ENCODE data around the gene FAM98A.

FAM98A gene

DNA sequence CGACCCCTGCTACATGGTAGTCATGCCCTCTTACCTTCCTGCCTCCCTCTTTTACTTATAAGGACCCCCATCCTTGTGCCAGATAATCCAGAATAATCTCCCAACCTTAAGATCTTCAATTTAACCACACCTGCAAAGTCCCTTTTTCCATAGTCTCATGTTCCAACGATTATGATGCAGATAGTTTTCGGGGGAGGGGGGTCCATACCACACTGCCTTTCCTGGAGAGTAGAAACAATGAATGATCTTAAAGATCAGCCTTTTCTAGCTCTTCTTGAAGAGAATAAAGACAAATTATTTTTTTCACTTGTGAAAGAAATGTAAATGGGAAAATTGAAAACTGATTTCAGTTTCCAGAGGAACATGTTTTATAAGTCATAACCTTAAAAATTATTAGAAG lies 4.3 kb upstream of the FAM98A start:
- H3K4me2 ChIP-seq (ENCODE audit: low read depth, low read length, poor library complexity, severe bottlenecking): no peak overlapping the region
- H3K36me3 ChIP-seq (ENCODE audit: low read length): no peaks in the 10 kb centered on the region
- no peaks in the 10 kb centered on the region for H3K27me3 ChIP-seq (ENCODE audit: low read length)
- no peaks in the 10 kb centered on the region for H4K20me1 ChIP-seq (ENCODE audit: low read depth, low read length)
- H3K27ac ChIP-seq (ENCODE audit: low read depth, low read length): no peak overlapping the region
- H3K79me2 ChIP-seq (ENCODE audit: insufficient read depth, low read length): peaks cover 6% of the 10 kb centered on the region
- H3K9me2 ChIP-seq (replicated peaks; ENCODE audit: insufficient read depth, low read length): no peaks in the 10 kb centered on the region
- H3K9ac ChIP-seq (ENCODE audit: low read length): no peak overlapping the region
- TF ChIP-seq, protein P1, sequence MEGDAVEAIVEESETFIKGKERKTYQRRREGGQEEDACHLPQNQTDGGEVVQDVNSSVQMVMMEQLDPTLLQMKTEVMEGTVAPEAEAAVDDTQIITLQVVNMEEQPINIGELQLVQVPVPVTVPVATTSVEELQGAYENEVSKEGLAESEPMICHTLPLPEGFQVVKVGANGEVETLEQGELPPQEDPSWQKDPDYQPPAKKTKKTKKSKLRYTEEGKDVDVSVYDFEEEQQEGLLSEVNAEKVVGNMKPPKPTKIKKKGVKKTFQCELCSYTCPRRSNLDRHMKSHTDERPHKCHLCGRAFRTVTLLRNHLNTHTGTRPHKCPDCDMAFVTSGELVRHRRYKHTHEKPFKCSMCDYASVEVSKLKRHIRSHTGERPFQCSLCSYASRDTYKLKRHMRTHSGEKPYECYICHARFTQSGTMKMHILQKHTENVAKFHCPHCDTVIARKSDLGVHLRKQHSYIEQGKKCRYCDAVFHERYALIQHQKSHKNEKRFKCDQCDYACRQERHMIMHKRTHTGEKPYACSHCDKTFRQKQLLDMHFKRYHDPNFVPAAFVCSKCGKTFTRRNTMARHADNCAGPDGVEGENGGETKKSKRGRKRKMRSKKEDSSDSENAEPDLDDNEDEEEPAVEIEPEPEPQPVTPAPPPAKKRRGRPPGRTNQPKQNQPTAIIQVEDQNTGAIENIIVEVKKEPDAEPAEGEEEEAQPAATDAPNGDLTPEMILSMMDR (IDR thresholded peaks at IDR 0.05; ENCODE audit: insufficient read depth, low read length, poor library complexity, severe bottlenecking): no peak
- TF ChIP-seq EZH2phosphoT487 (conservative IDR thresholded peaks at IDR 0.05; ENCODE audit: low read length): no peak
- H3F3A ChIP-seq (ENCODE audit: insufficient read depth): no peaks in the 10 kb centered on the region; the same call in 1 of the 2 replicates
- H2AFZ ChIP-seq (ENCODE audit: low read depth, low read length, severe bottlenecking): no peak overlapping the region
- H3K9me3 ChIP-seq (ENCODE audit: insufficient read depth, low read length): no peaks in the 10 kb centered on the region
- H3K4me3 ChIP-seq (ENCODE audit: insufficient read depth, low read length, poor library complexity, severe bottlenecking): no peak overlapping the region

- Histone ChIP-seq H3K36me3 (ENCODE audit: low read length) (no peaks in the 10 kb centered on the region), H3K9me3 (ENCODE audit: insufficient read depth, low read length) (no peaks in the 10 kb centered on the region), H3K27ac (ENCODE audit: low read depth, low read length) (no peak overlapping the region), H3K4me3 (ENCODE audit: insufficient read depth, low read length, poor library complexity, severe bottlenecking) (no peak overlapping the region), H4K20me1 (ENCODE audit: low read depth, low read length) (no peaks in the 10 kb centered on the region), H3K9me2 (replicated peaks; ENCODE audit: insufficient read depth, low read length) (no peaks in the 10 kb centered on the region), H3K79me2 (ENCODE audit: insufficient read depth, low read length) (peaks cover 17% of the 10 kb centered on the region), H3K27me3 (ENCODE audit: low read length) (no peaks in the 10 kb centered on the region), H3F3A (ENCODE audit: insufficient read depth) (no peaks in the 10 kb centered on the region; the same call in 1 of the 2 replicates), H2AFZ (ENCODE audit: low read depth, low read length, severe bottlenecking) (no peak overlapping the region), H3K4me2 (ENCODE audit: low read depth, low read length, poor library complexity, severe bottlenecking) (no peak overlapping the region), H3K9ac (ENCODE audit: low read length) (no peak overlapping the region)
- no peak for TF ChIP-seq EZH2phosphoT487 (conservative IDR thresholded peaks at IDR 0.05; ENCODE audit: low read length)
- TF ChIP-seq, protein P1 (IDR thresholded peaks at IDR 0.05; ENCODE audit: insufficient read depth, low read length, poor library complexity, severe bottlenecking): no peak
Observed at GRCh38 chr2:33602201-33602830, 3.2 kb upstream of the FAM98A start.

DNA sequence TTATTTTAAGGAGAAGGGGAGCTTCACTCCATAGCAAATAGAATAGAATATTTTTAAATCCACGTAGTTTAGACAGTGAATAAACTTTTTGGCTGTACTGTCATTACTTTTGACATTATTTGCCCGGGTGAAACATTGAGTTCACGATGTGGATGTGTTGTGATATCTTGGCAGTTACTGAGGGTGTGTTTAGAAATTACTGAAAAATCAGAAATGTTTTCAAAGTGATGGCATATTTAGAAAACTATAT lies 769 bp upstream of the FAM98A start:
- H3K27me3 ChIP-seq (ENCODE audit: low read length): no peaks in the 10 kb centered on the region

More for the DNA sequence above, 769 bp upstream of the FAM98A start:
- Histone ChIP-seq H2AFZ (ENCODE audit: low read depth, low read length, severe bottlenecking) (peak overlapping the region; percentile 86), H3K9me3 (ENCODE audit: insufficient read depth, low read length) (no peaks in the 10 kb centered on the region), H3K79me2 (ENCODE audit: insufficient read depth, low read length) (peaks cover 41% of the 10 kb centered on the region), H3K4me3 (ENCODE audit: insufficient read depth, low read length, poor library complexity, severe bottlenecking) (peak overlapping the region; percentile 72), H3F3A (ENCODE audit: insufficient read depth) (no peaks in the 10 kb centered on the region; the same call in 1 of the 2 replicates), H3K9me2 (replicated peaks; ENCODE audit: insufficient read depth, low read length) (no peaks in the 10 kb centered on the region), H3K4me2 (ENCODE audit: low read depth, low read length, poor library complexity, severe bottlenecking) (peak overlapping the region; percentile 89), H3K9ac (ENCODE audit: low read length) (peak overlapping the region; percentile 83), H3K36me3 (ENCODE audit: low read length) (peaks cover 12% of the 10 kb centered on the region), H3K27ac (ENCODE audit: low read depth, low read length) (no peak overlapping the region), H4K20me1 (ENCODE audit: low read depth, low read length) (no peaks in the 10 kb centered on the region)
- TF ChIP-seq EZH2phosphoT487 (conservative IDR thresholded peaks at IDR 0.05; ENCODE audit: low read length): no peak
- TF ChIP-seq, protein P1 (IDR thresholded peaks at IDR 0.05; ENCODE audit: insufficient read depth, low read length, poor library complexity, severe bottlenecking): no peak

All from SU-DHL-6 (cell line).